Measurements from ENCODE around the gene ACYP1.

Gene ACYP1

DNA sequence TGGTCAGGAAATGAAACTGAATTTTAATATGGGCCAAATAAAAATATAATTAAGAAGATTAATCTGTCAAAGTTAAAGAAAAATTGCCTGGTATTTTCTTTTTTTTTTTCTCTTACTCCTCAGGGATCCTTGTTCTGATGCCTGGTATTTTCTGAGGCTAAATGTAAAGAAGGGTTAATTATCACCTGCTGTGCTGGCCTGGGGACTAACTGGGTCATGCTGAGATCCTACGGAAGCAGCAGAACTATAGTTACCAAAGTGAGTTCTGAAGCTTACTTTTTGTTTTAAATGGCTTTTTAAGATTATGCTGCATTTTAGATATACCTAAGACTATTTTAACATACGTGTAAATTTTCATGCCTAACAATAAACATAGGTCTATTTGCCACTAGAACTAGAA is 28.9 kb upstream of the ACYP1 start:
- TF ChIP-seq GABPA (IDR thresholded peaks at IDR 0.05; ENCODE audit: low read depth) (no peak), SPI1 (IDR thresholded peaks at IDR 0.05; ENCODE audit: borderline replicate concordance, low read depth) (no peak), CTCF (IDR thresholded peaks at IDR 0.05; ENCODE audit: insufficient read depth, low read length) (no peak)
- no peak for DNase-seq (ENCODE audit: low read depth in 1 of 2, low spot score in 1 of 2)
- Histone ChIP-seq H3K4me3 (replicated peaks; ENCODE audit: insufficient read depth, low read length) (no peak overlapping the region), H3K27ac (replicated peaks) (no peak overlapping the region), H3K27me3 (ENCODE audit: insufficient read depth, poor library complexity, severe bottlenecking) (no peaks in the 10 kb centered on the region)

- Histone ChIP-seq H3K4me3 (replicated peaks; ENCODE audit: insufficient read depth, low read length) (no peak overlapping the region), H3K27ac (replicated peaks) (no peak overlapping the region), H3K27me3 (ENCODE audit: insufficient read depth, poor library complexity, severe bottlenecking) (no peaks in the 10 kb centered on the region)
- TF ChIP-seq GABPA (IDR thresholded peaks at IDR 0.05; ENCODE audit: low read depth) (no peak), CTCF (IDR thresholded peaks at IDR 0.05; ENCODE audit: insufficient read depth, low read length) (no peak)
- no peak for DNase-seq (ENCODE audit: low read depth in 1 of 2, low spot score in 1 of 2)
These were observed 27.4 kb upstream of the ACYP1 start for GRCh38 chr14:75091251-75091650.

DNA sequence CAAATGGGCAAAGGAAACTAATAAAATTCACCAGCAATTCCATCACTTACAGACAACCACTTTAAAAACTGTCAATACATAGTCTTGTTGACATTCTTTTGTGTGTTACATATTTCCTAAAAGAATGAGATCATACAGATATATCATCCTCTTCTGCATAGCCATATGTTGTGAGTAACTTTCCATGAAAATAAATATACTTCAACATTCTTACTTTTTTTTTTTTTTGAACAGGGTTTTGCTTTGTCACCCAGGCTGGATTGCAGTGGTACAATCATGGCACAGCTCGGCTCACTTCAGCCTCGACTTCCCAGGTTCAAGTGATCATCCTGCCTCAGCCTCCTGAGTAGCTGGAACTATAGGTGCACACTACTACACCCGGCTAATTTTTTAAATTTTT is 26.5 kb upstream of the ACYP1 start:
- H3K27me3 ChIP-seq (ENCODE audit: insufficient read depth, poor library complexity, severe bottlenecking) = no peaks in the 10 kb centered on the region
- H3K27ac ChIP-seq (replicated peaks) = no peak overlapping the region
- DNase-seq (ENCODE audit: low read depth in 1 of 2, low spot score in 1 of 2) = no peak
- TF ChIP-seq SPI1 (IDR thresholded peaks at IDR 0.05; ENCODE audit: borderline replicate concordance, low read depth) = no peak
- TF ChIP-seq CTCF (IDR thresholded peaks at IDR 0.05; ENCODE audit: insufficient read depth, low read length) = no peak
- TF ChIP-seq POLR2AphosphoS5 (IDR thresholded peaks at IDR 0.05; ENCODE audit: low read depth) = no peak
- TF ChIP-seq GABPA (IDR thresholded peaks at IDR 0.05; ENCODE audit: low read depth) = no peak
- no peak for TF ChIP-seq REST (IDR thresholded peaks at IDR 0.05; ENCODE audit: insufficient replicate concordance, low read depth)
- H3K4me3 ChIP-seq (replicated peaks; ENCODE audit: insufficient read depth, low read length) = no peak overlapping the region

- DNase-seq (ENCODE audit: low read depth in 1 of 2, low spot score in 1 of 2) = peak in 1 of 2 experiments; percentile 34
These were observed 24.9 kb upstream of the ACYP1 start for GRCh38 chr14:75088566-75089373.

More at GRCh38 chr14:75088566-75089373, 24.9 kb upstream of the ACYP1 start:
- TF ChIP-seq REST (IDR thresholded peaks at IDR 0.05; ENCODE audit: insufficient replicate concordance, low read depth) (no peak), CTCF (IDR thresholded peaks at IDR 0.05; ENCODE audit: insufficient read depth, low read length) (no peak), SPI1 (IDR thresholded peaks at IDR 0.05; ENCODE audit: borderline replicate concordance, low read depth) (no peak), GABPA (IDR thresholded peaks at IDR 0.05; ENCODE audit: low read depth) (no peak), POLR2AphosphoS5 (IDR thresholded peaks at IDR 0.05; ENCODE audit: low read depth) (no peak)
- Histone ChIP-seq H3K27ac (replicated peaks) (no peak overlapping the region), H3K27me3 (ENCODE audit: insufficient read depth, poor library complexity, severe bottlenecking) (no peaks in the 10 kb centered on the region), H3K4me3 (replicated peaks; ENCODE audit: insufficient read depth, low read length) (no peak overlapping the region)
